OCI-LY1 (cell line): ENCODE data around the gene DEGS2.

Source experiments
- H2AFZ ChIP-seq: fragments of 200-600 bp; sonication (generic), shearing (Covaris generic); 2 replicates; pipeline ENCODE4 v1.6.0; 2014; ENCODE audit warnings: antibody characterized with exemption, mild to moderate bottlenecking, low read length
- H3F3A ChIP-seq: fragments of 200-600 bp; sonication (generic), shearing (Covaris generic); 2 replicates; pipeline ENCODE4 v1.6.0; 2014; ENCODE audit warnings: mild to moderate bottlenecking, antibody characterized with exemption, low read length, moderate library complexity; ENCODE audit not compliant: insufficient read depth
- H3K27ac ChIP-seq: fragments of 200-600 bp; sonication (generic); 2 replicates; pipeline ENCODE4 v1.5.1; 2014; ENCODE audit warnings: low read length, mixed run types, mild to moderate bottlenecking, low read depth; ENCODE audit not compliant: poor library complexity, severe bottlenecking
- H3K27me3 ChIP-seq: fragments of 200-600 bp; sonication (generic); 2 replicates; pipeline ENCODE4 v1.6.0; 2014; ENCODE audit warnings: antibody characterized with exemption, mild to moderate bottlenecking, low read length, moderate library complexity; ENCODE audit not compliant: insufficient read depth
- H3K36me3 ChIP-seq: fragments of 200-600 bp; sonication (generic); 2 replicates; pipeline ENCODE4 v1.6.1; 2014; ENCODE audit warnings: mild to moderate bottlenecking, antibody characterized with exemption, low read length, moderate library complexity, mixed read lengths; ENCODE audit not compliant: insufficient read depth
- H3K4me1 ChIP-seq: fragments of 200-600 bp; sonication (generic); 2 replicates; pipeline ENCODE4 v1.5.1; 2014; ENCODE audit warnings: mild to moderate bottlenecking, low read length, moderate library complexity; ENCODE audit not compliant: insufficient read depth, severe bottlenecking
- H3K4me2 ChIP-seq: fragments of 200-600 bp; sonication (generic), shearing (Covaris generic); 2 replicates; pipeline ENCODE4 v1.6.1; 2014; ENCODE audit warnings: low read length
- H3K4me3 ChIP-seq: fragments of 200-600 bp; sonication (generic); 2 replicates; pipeline ENCODE4 v1.5.1; 2014; ENCODE audit warnings: low read length, low read depth, mild to moderate bottlenecking, mixed read lengths; ENCODE audit not compliant: poor library complexity, severe bottlenecking
- H3K79me2 ChIP-seq: fragments of 200-600 bp; shearing (Covaris generic); 2 replicates; pipeline ENCODE4 v1.6.1; 2016; ENCODE audit warnings: mixed run types, low read length, mixed read lengths; ENCODE audit not compliant: insufficient read depth
- H3K9ac ChIP-seq: fragments of 200-600 bp; sonication (generic), shearing (Covaris generic); 2 replicates; pipeline ENCODE4 v1.6.1; 2014; ENCODE audit warnings: mild to moderate bottlenecking, low read length, mixed read lengths
- H3K9me2 ChIP-seq: fragments of 200-600 bp; sonication (generic), shearing (Covaris generic); 2 replicates; pipeline ENCODE4 v1.6.1; 2014; ENCODE audit warnings: low read depth, mild to moderate bottlenecking, low read length, mixed read lengths
- H3K9me3 ChIP-seq: fragments of 200-600 bp; shearing (Covaris generic); 2 replicates; pipeline ENCODE4 v1.6.1; 2014; ENCODE audit warnings: low read length, mixed read lengths
- H4K20me1 ChIP-seq: fragments of 200-600 bp; sonication (generic), shearing (Covaris generic); 2 replicates; pipeline ENCODE4 v1.6.0; 2016; ENCODE audit warnings: mild to moderate bottlenecking, low read length; ENCODE audit not compliant: insufficient read depth
- CTCF ChIP-seq: fragments of 200-600 bp; sonication (generic), shearing (Covaris generic); IDR thresholded peaks from 2 replicates; pipeline ENCODE4 v1.5.1; 2017; ENCODE audit warnings: mild to moderate bottlenecking, antibody characterized with exemption, low read length, moderate library complexity, mixed read lengths
- EZH2 ChIP-seq: fragments of 200-600 bp; sonication (generic), shearing (Covaris generic); IDR thresholded peaks from 2 replicates; pipeline ENCODE4 v1.8.0; 2017; ENCODE audit warnings: borderline replicate concordance, mixed run types, mild to moderate bottlenecking, antibody characterized with exemption, low read length, moderate library complexity, mixed read lengths

The DEGS2 gene

GRCh38 chr14:100111931-100112704, 47.3 kb downstream of the DEGS2 start:
- H3K9ac ChIP-seq = no peak overlapping the region
- no peak overlapping the region for H3K4me2 ChIP-seq
- no peaks in the 10 kb centered on the region for H3F3A ChIP-seq
- H3K9me3 ChIP-seq = no peaks in the 10 kb centered on the region
- no peak overlapping the region for H2AFZ ChIP-seq
- H3K4me1 ChIP-seq = no peaks in the 10 kb centered on the region
- peaks cover 10% of the 10 kb centered on the region; the same call in 1 of the 2 replicates for H3K36me3 ChIP-seq
- H3K4me3 ChIP-seq = no peak overlapping the region
- no peaks in the 10 kb centered on the region for H3K9me2 ChIP-seq
- no peaks in the 10 kb centered on the region for H3K27me3 ChIP-seq
- no peaks in the 10 kb centered on the region for H3K79me2 ChIP-seq
- TF ChIP-seq CTCF (no peak), EZH2 (no peak)
- H4K20me1 ChIP-seq = no peaks in the 10 kb centered on the region
- H3K27ac ChIP-seq = no peak overlapping the region

GRCh38 chr14:100110816-100111215, 48.6 kb downstream of the DEGS2 start:
- no peaks in the 10 kb centered on the region for H3K4me1 ChIP-seq

GRCh38 chr14:100109594-100109955, 49.9 kb downstream of the DEGS2 start:
- Histone ChIP-seq H3K4me2 (no peak overlapping the region), H2AFZ (no peak overlapping the region), H3K27ac (no peak overlapping the region), H3K36me3 (peaks cover 5% of the 10 kb centered on the region; the same call in 1 of the 2 replicates), H3K9me2 (no peaks in the 10 kb centered on the region), H3F3A (no peaks in the 10 kb centered on the region), H3K79me2 (no peaks in the 10 kb centered on the region), H3K4me3 (no peak overlapping the region), H4K20me1 (no peaks in the 10 kb centered on the region), H3K9ac (no peak overlapping the region), H3K27me3 (no peaks in the 10 kb centered on the region), H3K9me3 (no peaks in the 10 kb centered on the region), H3K4me1 (no peaks in the 10 kb centered on the region)
- TF ChIP-seq EZH2 (no peak), CTCF (no peak)

More at GRCh38 chr14:100110816-100111215, 48.6 kb downstream of the DEGS2 start:
- H3K9ac ChIP-seq = no peak overlapping the region
- no peaks in the 10 kb centered on the region for H3K9me2 ChIP-seq
- no peaks in the 10 kb centered on the region for H3F3A ChIP-seq
- no peak overlapping the region for H3K27ac ChIP-seq
- no peaks in the 10 kb centered on the region for H3K27me3 ChIP-seq
- H3K4me3 ChIP-seq = no peak overlapping the region
- no peak overlapping the region for H2AFZ ChIP-seq
- no peak for TF ChIP-seq CTCF
- H3K4me2 ChIP-seq = no peak overlapping the region
- no peaks in the 10 kb centered on the region for H3K9me3 ChIP-seq
- H4K20me1 ChIP-seq = no peaks in the 10 kb centered on the region
- no peaks in the 10 kb centered on the region for H3K79me2 ChIP-seq
- H3K36me3 ChIP-seq = peaks cover 5% of the 10 kb centered on the region; the same call in 1 of the 2 replicates
